GM19239 (cell line): ENCODE results near the gene FZR1.

Experiments used
- DNase-seq: peaks from one replicate; pipeline ENCODE4 v3.0.0; 2011; ENCODE audit warnings: low spot score; ENCODE audit not compliant: insufficient read length
- FAIRE-seq: peaks from 2 replicates; lab custom pipeline; 2011; peaks lifted over from hg19 to GRCh38; lab: Jason Lieb, UNC

The FZR1 gene

GRCh38 chr19:3585301-3586126, 79.4 kb downstream of the FZR1 start, which contains the start of gene GIPC3:
GIPC3 (plus strand) TSS chr19:3585478; CDS start chr19:3585598, 120 bp downstream.
- DNase-seq, result no peak

GRCh38 chr19:3586127-3586626, 80.1 kb downstream of the FZR1 start:
- FAIRE-seq (no peak), DNase-seq (no peak)

More at GRCh38 chr19:3585301-3586126, 79.4 kb downstream of the FZR1 start, which contains the start of gene GIPC3:
- no peak for FAIRE-seq

GRCh38 chr19:3586707-3587346, 80.7 kb downstream of the FZR1 start:
- DNase-seq (no peak), FAIRE-seq (no peak)
